ENCODE measurements around the gene EIPR1. TPM values are rescaled to one million over a fixed set of nuclear protein-coding genes. Genes with fewer than 3 reads are reported as not detected.

The EIPR1 gene
- total and polyA plus RNA-seq, 10 of the 15 experiments (the other 5 are each of a cell fraction or from before 2014, with no cell fraction given): 23.6 to 61.2 (median 42.2) TPM

DNA sequence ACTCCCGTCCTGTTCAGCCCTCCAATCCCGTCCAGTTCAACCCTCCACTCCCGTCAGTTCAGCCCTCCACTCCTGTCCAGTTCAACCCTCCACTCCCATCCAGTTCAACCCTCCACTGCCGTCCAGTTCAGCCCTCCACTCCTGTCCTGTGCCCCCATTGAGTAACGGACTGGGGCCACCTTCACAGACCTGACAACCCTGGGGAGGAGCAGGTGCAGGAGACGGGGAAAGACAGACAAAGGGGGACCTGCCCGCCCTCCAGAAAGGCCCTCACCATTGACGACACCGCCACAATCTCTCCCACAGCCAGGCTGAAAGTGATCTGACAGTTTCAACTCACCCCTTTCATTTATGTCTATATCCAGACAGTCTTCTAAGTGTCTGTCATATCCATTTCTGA is 72.2 kb downstream of the EIPR1 start (continued):
- TF ChIP-seq ZBTB11 (CRISPR knock-in tag; IDR thresholded peaks at IDR 0.05) (no peak), ATF2 (IDR thresholded peaks at IDR 0.05; ENCODE audit: low read length) (no peak), CBFB (IDR thresholded peaks at IDR 0.05; ENCODE audit: low read depth) (no peak), NR2C1 (IDR thresholded peaks at IDR 0.05) (no peak), RELA (IDR thresholded peaks at IDR 0.05; ENCODE audit: borderline replicate concordance, partially characterized antibody) (no peak), HCFC1 (IDR thresholded peaks at IDR 0.05; ENCODE audit: low read length) (no peak), RCOR1 (conservative IDR thresholded peaks at IDR 0.05; ENCODE audit: low read depth, low read length) (no peak), PML (IDR thresholded peaks at IDR 0.05; ENCODE audit: low read length) (no peak), SPI1 (IDR thresholded peaks at IDR 0.05; ENCODE audit: borderline replicate concordance, insufficient read depth, low read depth, low read length) (no peak), NFYB (IDR thresholded peaks at IDR 0.05; ENCODE audit: insufficient read depth, low read depth, low read length) (no peak)
